Fibroblast of pulmonary artery (primary cell): ENCODE results near the gene PHKA2.

Experiments
- DNase-seq: peaks from one replicate; pipeline ENCODE4 v3.0.0-alpha.2; 2010; ENCODE audit warnings: low read depth
- H3K4me3 ChIP-seq: replicated peaks from 2 replicates; pipeline ENCODE4 v1.5.1; 2011; ENCODE audit warnings: low read depth, mild to moderate bottlenecking, control low read depth, low read length, moderate library complexity
- CTCF ChIP-seq: IDR thresholded peaks from 2 replicates; pipeline ENCODE4 v1.5.1; 2011; ENCODE audit warnings: mild to moderate bottlenecking, control low read depth, low read length, inconsistent platforms; ENCODE audit errors: missing control alignments

The PHKA2 gene

GRCh38 chrX:18887825-18888212, 96.1 kb downstream of the PHKA2 start:
- H3K4me3 ChIP-seq: no peak overlapping the region

DNA sequence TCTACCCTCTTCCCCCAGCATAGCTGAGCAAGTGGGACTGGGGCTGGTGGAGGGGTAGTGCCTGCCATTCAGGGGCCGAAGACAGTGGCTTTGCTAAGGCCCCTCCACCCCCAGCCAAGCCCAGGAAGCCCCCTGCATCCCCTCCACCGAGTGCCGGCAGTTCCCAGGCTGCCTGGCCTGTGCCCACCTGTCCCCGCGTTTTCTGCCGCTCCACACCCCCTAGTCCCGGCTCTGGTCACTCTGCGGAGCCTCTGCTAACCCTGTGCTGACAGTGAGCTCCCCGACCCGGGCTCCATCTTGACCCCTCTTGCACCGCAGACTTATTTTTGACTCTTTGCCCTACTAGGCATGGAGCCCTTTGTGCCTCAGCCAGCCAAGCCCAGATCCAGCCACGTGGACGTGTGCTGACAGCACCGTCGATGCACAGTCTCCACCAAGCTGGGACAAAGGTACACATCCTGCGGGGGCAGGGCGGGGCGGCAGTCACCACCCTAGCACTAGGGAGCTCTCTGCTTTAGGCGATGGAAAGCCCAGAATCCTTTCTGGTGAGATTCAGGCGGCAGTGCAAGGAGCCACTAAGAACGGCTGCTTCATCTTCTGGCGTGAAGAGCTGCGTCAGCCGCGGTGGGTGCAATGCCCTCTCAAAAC, 96.6 kb downstream of the PHKA2 start:
- DNase-seq: no peak
- no peak for TF ChIP-seq CTCF
- H3K4me3 ChIP-seq: no peak overlapping the region

More at GRCh38 chrX:18887825-18888212, 96.1 kb downstream of the PHKA2 start:
- no peak for DNase-seq
- no peak for TF ChIP-seq CTCF

DNA sequence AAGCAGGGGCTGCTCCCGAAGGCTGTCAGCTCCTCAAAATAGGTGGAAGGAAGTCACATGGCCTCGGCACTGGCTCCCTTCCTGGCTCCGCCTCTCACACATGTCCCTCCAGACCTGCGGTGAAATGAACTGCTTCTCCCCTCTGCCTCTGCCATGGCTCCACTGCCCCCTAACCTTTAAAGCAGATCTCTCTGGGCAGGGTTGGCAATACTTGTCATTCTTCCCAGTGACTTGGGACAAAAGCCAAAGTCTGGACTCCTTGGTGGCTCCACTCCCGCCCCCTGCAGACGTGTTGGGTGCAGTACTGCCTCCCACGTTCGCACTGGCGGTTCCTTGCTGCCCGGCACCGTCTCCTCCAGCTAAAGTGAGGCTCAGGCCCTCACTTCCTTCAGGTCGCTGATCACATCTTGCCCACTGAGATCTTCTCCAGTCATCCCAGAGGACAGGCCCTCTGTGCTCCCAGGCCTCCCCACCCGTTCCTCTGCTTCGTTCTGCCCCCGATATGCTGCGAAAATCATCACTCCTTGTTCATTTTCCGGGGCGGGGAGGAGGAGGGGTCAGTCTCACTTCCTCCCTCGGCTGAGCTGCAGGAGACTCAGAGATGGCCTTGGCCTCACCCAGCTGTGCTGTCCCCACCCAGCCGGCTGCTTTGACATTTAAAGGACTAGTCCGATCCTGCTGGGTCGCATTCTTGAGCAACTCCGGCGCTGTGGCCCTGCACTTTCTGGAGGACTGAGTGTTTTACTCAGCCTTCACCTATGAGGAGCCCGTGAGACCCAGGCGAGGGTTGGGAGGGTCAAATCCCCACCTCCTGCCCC, 97.4 kb downstream of the PHKA2 start:
- DNase-seq: peak; percentile 65
- peak overlapping the region; percentile 42 for H3K4me3 ChIP-seq
- peak; percentile 54 for TF ChIP-seq CTCF

- H3K4me3 ChIP-seq: peak overlapping the region; percentile 42
- no peak for TF ChIP-seq CTCF
- no peak for DNase-seq
Observed at GRCh38 chrX:18886005-18886343, 97.9 kb downstream of the PHKA2 start.

GRCh38 chrX:18885328-18886004, 98.4 kb downstream of the PHKA2 start:
- H3K4me3 ChIP-seq: peak overlapping the region; percentile 42
- peak; percentile 25 for DNase-seq
- TF ChIP-seq CTCF: no peak

- no peak for TF ChIP-seq CTCF
- no peak for DNase-seq
- H3K4me3 ChIP-seq: no peak overlapping the region
Observed at GRCh38 chrX:18884916-18885315, 99.0 kb downstream of the PHKA2 start.
